Activated T-cell treated with anti-CD3 and anti-CD28 coated beads, Interleukin-2, amount 50 U/mL, for 4 hours (primary cell): Measurements from ENCODE around the gene RSRP1. TPM values are rescaled to one million over a fixed set of nuclear protein-coding genes. Genes with fewer than 3 reads are reported as not detected.

Experiments used
- ATAC-seq, 2 donors: fragments of 200-7000 bp; cut with Tn5 transposase; one replicate each; pipeline ENCODE4 v1.10.0; 2021
- DNase-seq: peaks from one replicate; pipeline ENCODE4 v3.0.0-alpha.2; 2020
- H3K27me3 Mint-ChIP-seq: one replicate; pipeline ENCODE4 v1.8.0; 2021; ENCODE audit warnings: low read depth, mixed read lengths
- H3K36me3 Mint-ChIP-seq: one replicate; pipeline ENCODE4 v1.8.0; 2022; ENCODE audit warnings: mixed read lengths; ENCODE audit not compliant: insufficient read depth
- H3K4me1 Mint-ChIP-seq: one replicate; pipeline ENCODE4 v1.8.0; 2021; ENCODE audit warnings: low read depth, mixed read lengths
- H3K4me3 Mint-ChIP-seq: one replicate; pipeline ENCODE4 v1.8.0; 2021; ENCODE audit warnings: mild to moderate bottlenecking, moderate library complexity, mixed read lengths
- H3K9me3 Mint-ChIP-seq: one replicate; pipeline ENCODE4 v1.8.0; 2021; ENCODE audit warnings: mixed read lengths
- total RNA-seq, 3 donors: library from RNA; stranded (reverse); gene quantifications; one replicate each; pipeline ENCODE4 v1.2.1, GENCODE V29; 2021

Gene RSRP1
- total RNA-seq, 3 donors from 2014 or later, result 47.0 to 61.7 (median 53.4) TPM

DNA sequence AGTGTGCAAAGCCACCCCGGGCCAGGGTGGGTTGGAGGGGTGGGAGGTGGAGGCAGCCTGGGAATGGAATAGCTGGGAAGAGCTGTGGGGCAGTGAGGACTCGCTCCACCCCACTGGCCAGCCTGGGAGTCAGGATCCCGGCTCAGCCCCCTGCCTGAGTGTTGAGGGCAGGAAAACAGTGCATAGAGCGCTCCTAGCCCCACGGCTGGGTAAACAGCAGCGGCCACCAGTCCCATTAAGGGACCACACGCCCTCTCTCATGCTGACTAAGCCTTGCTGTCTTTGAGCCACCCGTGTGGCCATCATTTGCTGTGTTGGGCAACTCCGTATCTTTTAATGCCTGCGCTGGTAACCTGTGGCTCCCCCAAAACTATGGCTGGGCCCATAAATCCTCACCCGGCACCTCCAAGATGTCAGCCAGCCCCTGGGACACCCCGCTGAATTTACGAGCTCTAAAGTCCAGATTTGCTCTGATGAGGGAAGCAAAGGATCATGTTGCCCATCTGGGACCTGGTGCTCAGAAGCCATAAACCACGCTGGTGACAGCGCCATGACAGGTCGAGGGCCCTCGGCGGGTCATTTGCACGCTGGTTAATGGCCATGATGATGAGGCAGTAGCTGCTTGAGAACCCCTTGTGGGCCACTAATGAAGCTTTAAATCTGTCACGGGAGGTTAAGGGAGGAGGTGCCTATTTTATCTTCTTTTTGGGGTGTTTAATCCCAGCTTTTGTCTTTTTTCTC is 49.8 kb downstream of the RSRP1 start:
- no peak overlapping the region for H3K4me3 Mint-ChIP-seq

DNA sequence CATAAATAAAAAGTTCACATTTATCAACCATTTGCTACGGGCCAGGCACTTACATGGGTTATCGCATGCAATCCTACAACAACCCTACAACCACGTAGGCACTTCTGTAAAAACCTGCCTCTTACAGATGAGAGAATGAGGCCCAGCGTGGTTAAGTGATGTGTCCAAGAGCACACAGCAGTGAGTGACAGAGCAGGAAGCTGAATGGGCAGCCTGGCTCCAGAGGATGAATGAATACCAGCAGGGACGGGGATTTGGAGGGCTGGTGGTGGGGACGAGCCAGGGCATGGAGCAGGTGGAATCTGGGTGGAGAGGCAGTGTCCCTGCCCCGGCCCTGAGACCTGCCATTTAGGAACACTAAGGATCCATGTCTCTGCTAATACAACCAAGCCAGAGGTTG is 50.4 kb downstream of the RSRP1 start:
- Mint-ChIP-seq H3K4me3 (no peak overlapping the region), H3K9me3 (no peaks in the 10 kb centered on the region), H3K27me3 (peaks cover 3% of the 10 kb centered on the region), H3K4me1 (peaks cover 10% of the 10 kb centered on the region), H3K36me3 (no peaks in the 10 kb centered on the region)
- ATAC-seq, result no peak
- DNase-seq, result no peak

More for the DNA sequence above, 49.8 kb downstream of the RSRP1 start:
- peaks cover 3% of the 10 kb centered on the region for H3K27me3 Mint-ChIP-seq
- no peak for ATAC-seq
- no peak for DNase-seq
- no peaks in the 10 kb centered on the region for H3K36me3 Mint-ChIP-seq
- H3K9me3 Mint-ChIP-seq, result no peaks in the 10 kb centered on the region
- peaks cover 10% of the 10 kb centered on the region for H3K4me1 Mint-ChIP-seq

GRCh38 chr1:25195835-25196234 is 51.4 kb downstream of the RSRP1 start:
- DNase-seq (no peak), ATAC-seq (no peak)
- Mint-ChIP-seq H3K4me1 (peaks cover 10% of the 10 kb centered on the region), H3K9me3 (no peaks in the 10 kb centered on the region), H3K36me3 (no peaks in the 10 kb centered on the region), H3K4me3 (no peak overlapping the region), H3K27me3 (peaks cover 3% of the 10 kb centered on the region)

DNA sequence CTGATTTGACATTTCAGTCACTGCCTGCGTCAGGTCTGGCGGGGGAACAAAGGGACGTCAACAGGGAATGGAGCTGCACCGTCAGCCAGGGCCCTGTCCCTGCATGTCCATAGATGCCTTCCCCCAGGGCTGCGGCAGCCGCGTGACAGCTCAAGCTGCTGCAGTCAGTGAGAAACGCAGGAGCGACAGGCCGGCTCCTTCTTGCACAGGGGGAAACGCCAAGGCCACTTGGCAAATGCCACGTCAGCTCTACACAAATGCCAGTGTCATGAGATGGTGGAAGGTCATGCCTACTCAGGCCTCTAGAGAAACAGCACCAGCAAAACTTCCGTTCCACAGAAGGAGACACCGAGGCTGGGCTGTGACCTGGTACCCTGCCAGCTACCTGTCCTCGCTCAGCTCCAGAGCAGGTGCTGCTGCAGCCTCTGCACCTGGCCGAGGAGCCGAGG is 52.7 kb downstream of the RSRP1 start:
- no peaks in the 10 kb centered on the region for H3K9me3 Mint-ChIP-seq
- peaks cover 10% of the 10 kb centered on the region for H3K4me1 Mint-ChIP-seq
- DNase-seq (no peak), ATAC-seq (no peak)
- H3K4me3 Mint-ChIP-seq, result no peak overlapping the region
- H3K36me3 Mint-ChIP-seq, result no peaks in the 10 kb centered on the region
- peaks cover 3% of the 10 kb centered on the region for H3K27me3 Mint-ChIP-seq

DNA sequence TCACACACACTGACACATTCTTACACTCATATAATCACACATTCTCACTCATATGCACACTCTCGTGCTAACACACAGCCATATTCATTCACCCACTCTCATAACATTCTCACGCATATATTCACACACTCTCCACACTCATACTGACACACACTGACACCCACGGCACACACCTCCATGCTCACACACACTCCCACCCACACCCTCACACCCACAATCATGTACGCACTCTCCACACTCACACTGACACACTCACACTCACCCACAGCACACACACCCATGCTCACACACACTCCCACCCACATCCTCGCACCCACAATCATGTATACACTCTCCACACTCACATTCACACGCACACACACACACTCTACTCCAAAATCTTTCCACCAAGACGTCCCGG is 53.2 kb downstream of the RSRP1 start:
- DNase-seq (no peak), ATAC-seq (no peak)
- Mint-ChIP-seq H3K27me3 (peaks cover 3% of the 10 kb centered on the region), H3K9me3 (no peaks in the 10 kb centered on the region), H3K36me3 (no peaks in the 10 kb centered on the region), H3K4me3 (no peak overlapping the region), H3K4me1 (peaks cover 10% of the 10 kb centered on the region)

DNA sequence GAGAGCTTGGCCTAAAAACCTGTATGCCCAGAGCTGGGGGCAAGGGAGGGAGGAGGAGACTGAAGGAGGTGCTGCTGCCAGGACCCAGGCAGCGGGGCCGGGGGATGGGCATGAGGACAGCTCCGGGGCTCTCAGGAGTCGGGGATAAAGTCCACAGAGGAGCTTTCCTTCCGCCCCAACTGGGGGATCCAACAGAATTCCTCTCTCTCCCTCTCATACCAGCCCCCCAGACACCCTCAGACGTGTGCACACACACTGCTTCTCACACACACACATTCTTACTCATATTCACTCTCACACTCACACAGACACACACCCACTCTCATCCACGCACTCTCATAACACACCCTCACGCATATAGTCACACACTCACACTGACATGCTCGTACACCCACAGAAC is 54.0 kb downstream of the RSRP1 start:
- DNase-seq, result no peak

More for the DNA sequence above, 54.0 kb downstream of the RSRP1 start:
- no peak for ATAC-seq
- Mint-ChIP-seq H3K27me3 (peaks cover 3% of the 10 kb centered on the region), H3K4me3 (no peak overlapping the region), H3K4me1 (peaks cover 5% of the 10 kb centered on the region), H3K9me3 (no peaks in the 10 kb centered on the region), H3K36me3 (no peaks in the 10 kb centered on the region)

Other genes with a start within 250 kb of the RSRP1 start
- 10 to 100 TPM; 46.7 to 54.9 (median 52.2) TPM for gene SYF2, start 15.0 kb downstream of the RSRP1 start, total RNA-seq
- gene RHD, start 25.1 kb upstream of the RSRP1 start, total RNA-seq, result not detected
- 10 to 100 TPM; 82.5 to 92.9 (median 90.5) TPM for gene TMEM50A, start 90.9 kb upstream of the RSRP1 start, total RNA-seq
- under 1 TPM in 2 of 3 donors, not detected in 1; 0.15 to 0.26 TPM for gene RHCE, start 173.4 kb upstream of the RSRP1 start, total RNA-seq
- gene MACO1, start 183.4 kb upstream of the RSRP1 start, total RNA-seq, result 10 to 100 TPM; 14.4 to 17.9 (median 16.4) TPM